ENCODE results near the gene ISM2. TPM values are rescaled to one million over a fixed set of nuclear protein-coding genes. Genes with fewer than 3 reads are reported as not detected.
"Not testable (repeated sequence)": the region's sequence is repeated elsewhere in the genome, so short reads cannot be mapped to it uniquely, and the experiment has no call there.

The ISM2 gene
- total and polyA plus RNA-seq, 2 of the 8 experiments (the other 6 are each of a cell fraction or from before 2014, with no cell fraction given): 0.52 to 0.79 TPM

DNA sequence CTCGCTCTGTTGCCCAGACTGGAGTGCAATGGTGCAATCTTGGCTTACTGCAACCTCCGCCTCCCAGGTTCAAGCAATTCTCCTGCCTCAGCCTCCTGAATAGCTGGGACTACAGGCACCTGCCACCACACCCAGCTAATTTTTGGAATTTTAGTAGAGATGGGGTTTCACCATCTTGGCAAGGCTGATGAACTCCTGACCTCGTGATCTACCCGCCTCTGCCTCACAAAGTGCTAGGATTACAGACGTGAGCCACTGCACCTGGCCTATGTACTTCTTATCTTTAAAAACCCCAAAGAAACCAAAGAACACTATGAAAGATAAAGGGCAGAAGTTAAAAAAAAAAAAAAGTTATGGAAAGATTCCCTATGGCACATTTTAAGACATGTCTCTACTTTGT lies 38.3 kb upstream of the ISM2 start:
- H3K4me1 ChIP-seq (replicated peaks in 1 of 4; ENCODE audit: control insufficient read depth in 3 of 4, insufficient read depth in 4 of 4, low read length in 3 of 4); H2BK120ac ChIP-seq (replicated peaks; ENCODE audit: low read depth, low read length); H3K27ac ChIP-seq (ENCODE audit: low read depth, low read length); H2BK15ac ChIP-seq (ENCODE audit: low read length); H3K23ac ChIP-seq (ENCODE audit: insufficient read length); H2BK12ac ChIP-seq (ENCODE audit: low read depth, low read length); H3K4me2 ChIP-seq (ENCODE audit: insufficient read depth in 1 of 2, low read depth in 2 of 2, low read length in 2 of 2); H4K20me1 ChIP-seq (replicated peaks in 1 of 2; ENCODE audit: control insufficient read depth in 1 of 2, insufficient read depth in 2 of 2, low read length in 2 of 2); H3K4me3 ChIP-seq (ENCODE audit: extremely low read depth in 1 of 4, insufficient read depth in 2 of 4, low read depth in 3 of 4, low read length in 4 of 4); H3K14ac ChIP-seq (ENCODE audit: insufficient read length); H2BK20ac ChIP-seq (ENCODE audit: low read length); H3K56ac ChIP-seq (replicated peaks; ENCODE audit: insufficient read length, low read depth, low read length); DNase-seq (ENCODE audit: low read depth in 1 of 2, low spot score in 2 of 2); H4K5ac ChIP-seq (ENCODE audit: insufficient read length, low read depth, low read length); H4K91ac ChIP-seq (replicated peaks; ENCODE audit: insufficient read length, low read length); H3K18ac ChIP-seq (ENCODE audit: extremely low read depth, low read length); H3K36me3 ChIP-seq (ENCODE audit: control insufficient read depth in 2 of 4, insufficient read depth in 4 of 4, low read length in 3 of 4); H2AFZ ChIP-seq (ENCODE audit: low read length); H3K79me2 ChIP-seq (ENCODE audit: control insufficient read depth in 1 of 2, insufficient read depth in 2 of 2, low read length in 2 of 2); H3K79me1 ChIP-seq (ENCODE audit: low read depth, low read length); H3K9ac ChIP-seq (replicated peaks in 1 of 4; ENCODE audit: extremely low read depth in 1 of 4, low read depth in 3 of 4, low read length in 3 of 4); H2BK5ac ChIP-seq (ENCODE audit: low read depth, low read length); H4K8ac ChIP-seq (ENCODE audit: extremely low read depth, insufficient read depth, low read length); H2AK5ac ChIP-seq (ENCODE audit: low read depth, low read length); H3K27me3 ChIP-seq (replicated peaks in 1 of 4; ENCODE audit: control insufficient read depth in 3 of 4, extremely low read depth in 1 of 4, insufficient read depth in 3 of 4, low read length in 3 of 4); H3K9me3 ChIP-seq (ENCODE audit: insufficient read depth in 2 of 2, low read depth in 1 of 2, low read length in 1 of 2); H3K4ac ChIP-seq (replicated peaks; ENCODE audit: insufficient read length, low read depth, low read length); FAIRE-seq; H3K23me2 ChIP-seq (ENCODE audit: low read depth, low read length): not testable (repeated sequence)
- WGBS, 2 experiments (ENCODE audit: extremely low coverage in 1 of 2, insufficient coverage in 1 of 2, insufficient read length in 1 of 2, insufficient replicate concordance in 2 of 2, low coverage in 1 of 2, low lambda C conversion rate in 2 of 2, missing lambda C conversion rate in 1 of 2): 88% methylated on average over 5 of the region's 5 CpGs; no CpG with 5 or more reads in 1 of the 2 experiments
- ChIA-PET CTCF (ENCODE audit: partially characterized antibody) (interaction anchor here (1.1 kb wide), 1 partner anchor 11 kb away, joined by 4 read pairs; no protein-coding TSS in a partner anchor), POLR2A (ENCODE audit: partially characterized antibody) (interaction anchor here (0.6 kb wide), 1 partner anchor 8 kb away, joined by 4 read pairs; no protein-coding TSS in a partner anchor)

All from H1 (cell line).